Skin of body (tissue), 2 donors: ENCODE measurements around the gene CYB5R4. TPM values are rescaled to one million over a fixed set of nuclear protein-coding genes. Genes with fewer than 3 reads are reported as not detected.
"Not testable (repeated sequence)": the region's sequence is repeated elsewhere in the genome, so short reads cannot be mapped to it uniquely, and the experiment has no call there.

Source experiments
- DNase-seq: peaks from one replicate; lab custom pipeline; 2025; lab: John Stamatoyannopoulos, UW
- total RNA-seq: library from RNA; depleted of rRNA; stranded (reverse); fragments of >200 nt; gene quantifications from one replicate; pipeline ENCODE4 v1.2.3, GENCODE V29; 2014

The CYB5R4 gene
- total RNA-seq, 1 donor from 2014 or later = 4.1 TPM

- no peak for DNase-seq
These were observed 3.4 kb downstream of the CYB5R4 start for GRCh38 chr6:83862776-83863471.

DNA sequence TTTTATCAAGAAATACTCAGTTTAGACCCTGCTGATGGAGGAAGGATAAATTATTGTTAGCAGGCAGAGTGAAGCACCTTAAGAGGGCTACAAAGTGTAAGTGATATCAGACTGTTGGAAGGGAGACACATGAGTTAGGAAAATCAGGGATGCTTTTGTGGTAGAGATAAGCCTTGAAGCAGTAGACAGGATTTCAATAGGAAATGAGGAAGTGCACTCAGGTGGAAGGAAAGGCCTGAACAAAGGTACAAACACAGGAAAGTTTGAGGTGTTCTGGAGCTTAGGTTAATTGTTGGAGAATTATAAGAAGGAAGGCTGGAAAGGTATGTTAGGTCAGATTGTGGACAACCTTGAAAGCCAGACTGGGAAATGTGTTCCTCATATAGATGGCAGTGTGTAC lies 7.6 kb downstream of the CYB5R4 start:
- no peak for DNase-seq

GRCh38 chr6:83867527-83868161 lies 8.2 kb downstream of the CYB5R4 start:
- DNase-seq = no peak

- no peak for DNase-seq
These were observed 9.2 kb downstream of the CYB5R4 start for GRCh38 chr6:83868639-83869038.

- DNase-seq = no peak
These were observed 11.2 kb downstream of the CYB5R4 start for GRCh38 chr6:83870649-83871048.

DNA sequence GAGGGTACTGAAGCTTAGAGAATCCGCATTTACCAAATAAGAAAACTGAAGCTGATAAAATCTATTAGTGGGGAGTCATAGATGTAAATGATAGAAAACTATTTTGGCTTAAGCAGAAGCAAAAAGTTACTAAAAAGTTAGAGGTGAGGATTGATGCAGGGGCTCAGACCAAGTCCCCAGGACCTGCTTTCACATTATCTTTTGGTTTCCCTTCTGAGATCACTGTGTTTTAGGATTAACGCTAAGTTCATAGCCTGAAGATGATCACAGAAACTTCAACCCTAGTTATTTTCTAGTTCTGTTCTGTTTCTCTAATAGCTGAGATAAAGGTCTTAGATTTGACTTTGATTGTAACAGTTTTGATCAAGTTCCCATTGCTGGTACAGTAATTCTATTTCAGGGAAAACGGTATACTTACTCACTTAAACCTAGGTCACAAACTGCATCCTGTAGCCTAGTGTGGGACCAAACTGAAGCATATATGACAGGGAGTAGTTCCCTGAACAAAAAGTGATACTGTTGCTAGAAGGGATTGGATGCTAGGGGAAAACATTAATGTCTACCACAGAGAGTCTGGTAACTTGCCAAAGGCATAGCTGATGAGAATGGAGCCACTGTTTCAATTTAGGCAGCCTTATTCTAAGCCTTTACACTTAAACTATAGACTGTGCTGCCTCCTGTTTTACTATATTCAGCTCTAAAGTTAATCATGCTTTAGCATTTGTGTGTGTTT lies 13.1 kb downstream of the CYB5R4 start:
- peak; percentile 6 for DNase-seq

- DNase-seq = no peak
These were observed 14.4 kb downstream of the CYB5R4 start for GRCh38 chr6:83873869-83874268.

DNA sequence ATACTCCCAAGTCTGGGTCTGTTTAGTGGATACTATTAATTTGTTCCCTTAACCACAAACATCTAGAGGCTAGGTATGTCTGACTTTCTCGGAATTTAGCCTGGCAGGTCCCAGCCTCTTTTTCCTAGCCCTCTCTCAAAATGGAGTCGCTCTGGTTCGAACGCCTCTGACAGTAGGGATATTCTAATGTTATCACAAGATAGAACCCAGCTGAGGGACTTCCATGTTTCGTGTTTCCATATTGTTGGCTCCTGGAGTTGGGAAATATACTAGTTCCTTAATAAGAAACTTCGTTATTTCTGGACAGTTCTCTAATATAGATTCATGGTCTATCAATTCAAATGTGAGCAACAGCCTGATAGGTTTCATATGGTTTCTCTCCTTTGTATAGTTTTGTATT lies 16.4 kb downstream of the CYB5R4 start:
- no peak for DNase-seq

- no peak for DNase-seq
These were observed 19.6 kb downstream of the CYB5R4 start for GRCh38 chr6:83878902-83879644.

DNA sequence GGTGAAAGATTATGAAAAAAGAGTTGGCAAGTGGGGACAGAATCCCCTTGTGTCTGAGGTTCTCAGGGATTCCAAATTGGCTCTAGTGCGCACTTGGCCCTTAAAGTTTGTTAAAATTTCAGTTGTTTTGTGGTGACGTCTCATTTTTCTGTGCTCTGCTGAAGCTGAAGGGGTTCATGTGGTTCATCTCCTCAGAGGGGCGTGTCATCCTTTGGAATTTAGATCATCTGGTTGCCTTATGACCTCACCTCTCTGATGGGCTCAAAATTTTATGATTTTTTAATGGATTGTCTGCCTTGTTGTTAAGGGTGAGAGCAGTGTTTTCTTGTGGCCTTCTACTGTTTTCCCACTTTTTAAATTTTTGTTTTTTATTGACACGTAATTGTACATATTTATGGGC lies 20.3 kb downstream of the CYB5R4 start:
- DNase-seq = no peak

GRCh38 chr6:83883240-83883639 lies 23.8 kb downstream of the CYB5R4 start:
- DNase-seq = no peak

GRCh38 chr6:83884523-83884922 lies 25.0 kb downstream of the CYB5R4 start:
- DNase-seq = peak; percentile 50

DNA sequence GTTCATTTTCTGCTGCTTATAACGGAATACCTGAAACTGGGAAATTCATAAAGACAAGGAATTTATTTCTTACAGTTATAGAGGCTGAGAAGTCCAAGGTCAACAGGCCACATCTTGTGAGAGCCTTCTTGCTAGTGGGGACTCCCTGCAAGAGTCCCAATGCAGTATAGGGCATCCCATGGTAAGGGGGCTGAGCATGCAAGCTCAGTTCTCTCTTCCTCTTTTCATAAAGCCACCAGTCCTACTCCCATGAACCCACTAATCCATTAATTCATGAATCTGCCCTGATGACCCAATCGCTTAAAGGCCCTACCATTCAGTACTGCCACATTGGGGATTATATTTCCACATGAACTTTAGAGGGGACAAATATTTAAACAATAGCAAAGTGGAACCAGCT lies 26.5 kb downstream of the CYB5R4 start:
- DNase-seq = no peak

GRCh38 chr6:83889621-83890020 lies 30.1 kb downstream of the CYB5R4 start:
- no peak for DNase-seq

DNA sequence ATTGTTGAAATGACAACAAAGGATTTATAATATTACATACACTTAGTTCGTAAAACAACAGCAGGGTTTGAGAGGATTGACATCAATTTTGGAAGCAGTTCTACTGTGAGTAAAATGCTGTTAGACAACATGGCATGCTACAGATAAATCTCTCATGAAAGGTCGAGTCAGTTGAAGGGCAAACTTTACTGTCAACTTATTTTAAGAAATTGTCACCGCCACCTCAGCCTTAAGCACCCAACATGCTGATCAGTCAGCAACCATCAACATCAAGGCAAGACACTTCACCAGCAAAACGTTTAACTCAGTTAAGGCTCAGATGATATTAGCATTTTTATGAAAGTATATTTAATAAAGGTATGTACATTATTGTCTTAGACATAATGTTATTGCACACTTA lies 31.0 kb downstream of the CYB5R4 start:
- no peak for DNase-seq

DNA sequence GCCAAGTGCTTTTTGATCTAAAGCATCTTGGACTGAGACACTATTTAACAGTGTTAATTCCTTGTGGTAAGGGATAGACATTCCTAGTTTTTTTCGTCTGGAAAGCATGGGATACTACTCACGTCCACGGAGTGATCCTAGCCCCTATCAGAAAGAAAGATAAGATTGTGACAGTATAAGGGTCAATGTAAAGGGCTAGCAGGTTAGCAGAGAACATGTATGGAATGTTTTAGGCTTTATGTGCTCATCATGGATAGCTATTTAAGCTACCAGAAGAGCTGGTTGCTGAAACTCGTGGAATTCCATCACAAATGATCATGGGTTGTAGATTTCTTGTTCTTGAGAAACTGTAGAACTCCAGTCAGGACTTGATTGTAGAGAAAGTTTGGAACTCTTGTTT lies 32.1 kb downstream of the CYB5R4 start:
- DNase-seq = no peak

- no peak for DNase-seq
These were observed 33.5 kb downstream of the CYB5R4 start for GRCh38 chr6:83893024-83893423.

GRCh38 chr6:83897094-83897493 lies 37.6 kb downstream of the CYB5R4 start:
- not testable (repeated sequence) for DNase-seq

GRCh38 chr6:83901624-83902023 lies 42.1 kb downstream of the CYB5R4 start:
- no peak for DNase-seq

DNA sequence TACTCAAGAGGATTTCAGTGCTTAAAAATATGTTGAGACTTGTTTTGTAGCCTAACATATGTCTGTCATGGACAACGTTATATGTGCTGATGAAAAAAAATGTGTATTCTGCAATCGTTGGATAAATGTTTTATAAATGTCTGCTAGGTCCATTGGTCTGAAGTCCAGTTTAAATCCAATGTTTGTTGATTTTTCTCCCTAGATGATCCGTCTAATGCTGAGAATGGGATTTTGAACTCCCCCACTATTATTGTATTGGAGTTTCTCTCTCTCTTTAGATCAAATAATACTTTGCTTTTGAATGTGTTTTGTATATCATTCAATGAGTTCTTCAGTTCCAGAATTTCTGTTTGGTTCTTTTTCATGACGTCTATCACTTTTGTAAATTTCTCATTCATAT lies 44.9 kb downstream of the CYB5R4 start:
- DNase-seq = no peak

- no peak for DNase-seq
These were observed 46.2 kb downstream of the CYB5R4 start for GRCh38 chr6:83905648-83906047.
